H9 (cell line): ENCODE data around the gene TBC1D4. TPM values are rescaled to one million over a fixed set of nuclear protein-coding genes. Genes with fewer than 3 reads are reported as not detected.

ENCODE experiments used
- DNase-seq: peaks from one replicate; pipeline ENCODE4 v3.0.0-alpha.2; 2017
- H2AFZ ChIP-seq: one replicate; pipeline ENCODE4 v1.6.1; 2013; ENCODE audit warnings: mild to moderate bottlenecking, low read length, control low read depth, moderate library complexity
- H2AK5ac ChIP-seq: 2 replicates; pipeline ENCODE4 v1.6.1; 2013; ENCODE audit warnings: low read length, control low read depth, mixed read lengths; ENCODE audit not compliant: insufficient read length
- H2BK120ac ChIP-seq: one replicate; pipeline ENCODE4 v1.6.1; 2013; ENCODE audit warnings: low read depth, mild to moderate bottlenecking, low read length, control low read depth, inconsistent platforms; ENCODE audit not compliant: poor library complexity, severe bottlenecking
- H2BK12ac ChIP-seq: 2 replicates; pipeline ENCODE4 v1.6.1; 2013; ENCODE audit warnings: low read length, control low read depth, mixed read lengths, low read depth; ENCODE audit not compliant: insufficient read length
- H2BK15ac ChIP-seq: 2 replicates; pipeline ENCODE4 v1.6.1; 2013; ENCODE audit warnings: low read depth, low read length, control low read depth
- H2BK20ac ChIP-seq: one replicate; pipeline ENCODE4 v1.6.1; 2013; ENCODE audit warnings: low read depth, mild to moderate bottlenecking, low read length, control low read depth, inconsistent platforms; ENCODE audit not compliant: poor library complexity, severe bottlenecking
- H2BK5ac ChIP-seq: 2 replicates; pipeline ENCODE4 v1.6.1; 2013; ENCODE audit warnings: low read length, control low read depth, mixed read lengths; ENCODE audit not compliant: insufficient read length
- H3K14ac ChIP-seq: 2 replicates; pipeline ENCODE4 v1.6.1; 2013; ENCODE audit warnings: low read length, control low read depth; ENCODE audit not compliant: insufficient read depth
- H3K18ac ChIP-seq: 2 replicates; pipeline ENCODE4 v1.6.1; 2013; ENCODE audit warnings: low read depth, mild to moderate bottlenecking, mixed read lengths, low read length, control low read depth; ENCODE audit not compliant: insufficient read length
- H3K23ac ChIP-seq: 2 replicates; pipeline ENCODE4 v1.6.1; 2013; ENCODE audit warnings: low read length, control low read depth, mixed read lengths, low read depth; ENCODE audit not compliant: insufficient read length
- H3K23me2 ChIP-seq: 2 replicates; pipeline ENCODE4 v1.6.1; 2013; ENCODE audit warnings: low read depth, mild to moderate bottlenecking, mixed read lengths, low read length, control low read depth; ENCODE audit not compliant: insufficient read length, poor library complexity, severe bottlenecking
- H3K27ac ChIP-seq: 2 replicates; pipeline ENCODE4 v1.5.1; 2013; ENCODE audit warnings: low read length, control low read depth, mixed read lengths, low read depth; ENCODE audit not compliant: insufficient read length
- H3K27me3 ChIP-seq: 2 replicates; pipeline ENCODE4 v1.6.1; 2013; ENCODE audit warnings: low read length, control low read depth, inconsistent platforms; ENCODE audit not compliant: insufficient read depth
- H3K4ac ChIP-seq: 2 replicates; pipeline ENCODE4 v1.6.1; 2013; ENCODE audit warnings: low read depth, mild to moderate bottlenecking, control low read depth, inconsistent platforms, low read length, moderate library complexity
- H3K4me1 ChIP-seq: 2 replicates; pipeline ENCODE4 v1.6.1; 2013; ENCODE audit warnings: low read length, control low read depth, inconsistent platforms; ENCODE audit not compliant: insufficient read depth
- H3K4me2 ChIP-seq: 2 replicates; pipeline ENCODE4 v1.6.1; 2013; ENCODE audit warnings: low read length, control low read depth, mixed read lengths; ENCODE audit not compliant: insufficient read length, insufficient read depth
- H3K56ac ChIP-seq: 2 replicates; pipeline ENCODE4 v1.6.1; 2013; ENCODE audit warnings: low read depth, mild to moderate bottlenecking, mixed read lengths, low read length, control low read depth; ENCODE audit not compliant: insufficient read length
- H3K79me1 ChIP-seq: 2 replicates; pipeline ENCODE4 v1.6.1; 2013; ENCODE audit warnings: low read depth, mild to moderate bottlenecking, moderate library complexity, low read length, control low read depth, inconsistent platforms; ENCODE audit not compliant: insufficient read depth, poor library complexity, severe bottlenecking
- H3K79me2 ChIP-seq: 2 replicates; pipeline ENCODE4 v1.6.1; 2013; ENCODE audit warnings: low read length, control low read depth, inconsistent platforms; ENCODE audit not compliant: insufficient read depth
- H3K9ac ChIP-seq: 2 replicates; pipeline ENCODE4 v1.6.1; 2013; ENCODE audit warnings: low read length, control low read depth, mixed read lengths; ENCODE audit not compliant: insufficient read length; ENCODE audit errors: extremely low read depth
- H3K9me3 ChIP-seq: one replicate; pipeline ENCODE4 v1.6.1; 2013; ENCODE audit warnings: low read depth, low read length, inconsistent platforms; ENCODE audit not compliant: control insufficient read depth
- H3T11ph ChIP-seq: one replicate; pipeline ENCODE4 v1.6.1; 2013; ENCODE audit warnings: mild to moderate bottlenecking, low read length, control low read depth, inconsistent platforms
- H4K20me1 ChIP-seq: one replicate; pipeline ENCODE4 v1.6.1; 2013; ENCODE audit not compliant: control insufficient read depth, insufficient read length, insufficient read depth
- H4K5ac ChIP-seq: 2 replicates; pipeline ENCODE4 v1.6.1; 2013; ENCODE audit warnings: low read depth, mild to moderate bottlenecking, mixed read lengths, low read length, control low read depth; ENCODE audit not compliant: insufficient read length
- H4K8ac ChIP-seq: replicated peaks from 2 replicates; pipeline ENCODE4 v1.6.1; 2013; ENCODE audit warnings: low read length, control low read depth, mixed read lengths, low read depth; ENCODE audit not compliant: insufficient read length
- H4K91ac ChIP-seq: 2 replicates; pipeline ENCODE4 v1.6.1; 2013; ENCODE audit warnings: low read depth, mild to moderate bottlenecking, moderate library complexity, mixed read lengths, low read length, control low read depth; ENCODE audit not compliant: insufficient read length
- H3K27ac Mint-ChIP-seq, 3 experiments: 2 replicates in 2 of 3; 3 replicates in 1 of 3; pipeline ENCODE4 v1.8.0; 2020 to 2021; ENCODE audit warnings: mixed read lengths in 3 of 3, mild to moderate bottlenecking in 1 of 3, moderate library complexity in 1 of 3
- H3K27me3 Mint-ChIP-seq: 2 replicates; pipeline ENCODE4 v1.8.0; 2021; ENCODE audit warnings: low read depth, mild to moderate bottlenecking, moderate library complexity, mixed read lengths
- H3K36me3 Mint-ChIP-seq, 3 experiments: 2 replicates in 2 of 3; 3 replicates in 1 of 3; pipeline ENCODE4 v1.8.0; 2020 to 2021; ENCODE audit warnings: low read depth in 3 of 3, mixed read lengths in 3 of 3; ENCODE audit not compliant: insufficient read depth in 1 of 3
- H3K4me1 Mint-ChIP-seq, 2 experiments: 2 replicates each; pipeline ENCODE4 v1.8.0; 2020; ENCODE audit warnings: mixed read lengths in 2 of 2
- H3K4me3 Mint-ChIP-seq, 2 experiments: 2 replicates in 1 of 2; 3 replicates in 1 of 2; pipeline ENCODE4 v1.8.0; 2020 to 2021; ENCODE audit warnings: mild to moderate bottlenecking in 2 of 2, mixed read lengths in 2 of 2, moderate library complexity in 1 of 2
- H3K9me3 Mint-ChIP-seq, 2 experiments: 2 replicates in 1 of 2; 3 replicates in 1 of 2; pipeline ENCODE4 v1.8.0; 2020; ENCODE audit warnings: mild to moderate bottlenecking in 2 of 2, mixed read lengths in 2 of 2, moderate library complexity in 1 of 2
- WGBS: extraction: QIAGEN DNeasy Blood & Tissue Kit; methylation state at CpG from one replicate; pipeline ENCODE4 v1.1.7; 2013; ENCODE audit warnings: missing lambda C conversion rate, low lambda C conversion rate, mixed read lengths; ENCODE audit not compliant: insufficient read length; ENCODE audit errors: extremely low coverage; 5-methylcytosine and 5-hydroxymethylcytosine counted together
- total RNA-seq: library from RNA; stranded (reverse); gene quantifications from 2 replicates; pipeline ENCODE4 v1.2.1, GENCODE V29; 2021
- TF ChIP-seq, protein P1 (sequence below): fragments of 200-600 bp; sonication (generic); conservative IDR thresholded peaks from 3 replicates; pipeline ENCODE4 v1.8.0; 2021; ENCODE audit warnings: antibody characterized with exemption, mild to moderate bottlenecking

The TBC1D4 gene
- total RNA-seq, 1 experiment from 2014 or later, result 10.5 TPM

DNA sequence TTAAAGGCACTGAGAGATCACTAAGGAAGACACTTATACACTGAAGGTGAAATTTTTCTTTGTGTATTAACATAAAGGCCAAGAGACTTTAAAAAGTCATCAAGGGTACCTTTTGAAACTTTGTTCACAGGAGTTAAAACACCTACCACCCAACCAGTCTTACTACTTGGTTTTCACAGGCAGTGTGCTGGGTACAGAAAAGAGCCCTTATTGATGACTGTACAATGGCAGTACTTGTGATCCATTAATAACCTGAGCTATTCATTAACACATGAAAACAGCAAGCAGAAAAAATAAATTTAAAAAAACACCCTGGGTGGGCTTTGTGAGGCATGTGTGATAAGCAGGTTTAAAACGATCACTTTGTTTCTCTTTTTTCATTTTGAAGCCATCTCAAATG lies 148.9 kb downstream of the TBC1D4 start:
- no peak overlapping the region for H3K4me2 ChIP-seq
- H3K23me2 ChIP-seq, result no peaks in the 10 kb centered on the region
- no peak overlapping the region for H4K91ac ChIP-seq
- no peak overlapping the region for H3K9ac ChIP-seq
- no peak overlapping the region for H2BK5ac ChIP-seq
- H4K5ac ChIP-seq, result no peak overlapping the region
- no peaks in the 10 kb centered on the region for H4K20me1 ChIP-seq
- H3K18ac ChIP-seq, result no peak overlapping the region
- H3K27me3 ChIP-seq, result no peaks in the 10 kb centered on the region
- Mint-ChIP-seq H3K4me3 (no peak overlapping the region), H3K36me3 (peaks cover 6 to 18% (median 11%) of the 10 kb centered on the region in 3 experiments; a peak in 6 of 7 replicates), H3K27me3 (no peaks in the 10 kb centered on the region), H3K4me1 (peaks cover 19 to 26% of the 10 kb centered on the region in 2 experiments), H3K9me3 (no peaks in the 10 kb centered on the region), H3K27ac (no peak overlapping the region)
- H2BK120ac ChIP-seq, result no peak overlapping the region
- no peak for DNase-seq
- H3K4me1 ChIP-seq, result peaks cover 2% of the 10 kb centered on the region; the same call in 1 of the 2 replicates
- H3K9me3 ChIP-seq, result no peaks in the 10 kb centered on the region
- TF ChIP-seq, protein P1, sequence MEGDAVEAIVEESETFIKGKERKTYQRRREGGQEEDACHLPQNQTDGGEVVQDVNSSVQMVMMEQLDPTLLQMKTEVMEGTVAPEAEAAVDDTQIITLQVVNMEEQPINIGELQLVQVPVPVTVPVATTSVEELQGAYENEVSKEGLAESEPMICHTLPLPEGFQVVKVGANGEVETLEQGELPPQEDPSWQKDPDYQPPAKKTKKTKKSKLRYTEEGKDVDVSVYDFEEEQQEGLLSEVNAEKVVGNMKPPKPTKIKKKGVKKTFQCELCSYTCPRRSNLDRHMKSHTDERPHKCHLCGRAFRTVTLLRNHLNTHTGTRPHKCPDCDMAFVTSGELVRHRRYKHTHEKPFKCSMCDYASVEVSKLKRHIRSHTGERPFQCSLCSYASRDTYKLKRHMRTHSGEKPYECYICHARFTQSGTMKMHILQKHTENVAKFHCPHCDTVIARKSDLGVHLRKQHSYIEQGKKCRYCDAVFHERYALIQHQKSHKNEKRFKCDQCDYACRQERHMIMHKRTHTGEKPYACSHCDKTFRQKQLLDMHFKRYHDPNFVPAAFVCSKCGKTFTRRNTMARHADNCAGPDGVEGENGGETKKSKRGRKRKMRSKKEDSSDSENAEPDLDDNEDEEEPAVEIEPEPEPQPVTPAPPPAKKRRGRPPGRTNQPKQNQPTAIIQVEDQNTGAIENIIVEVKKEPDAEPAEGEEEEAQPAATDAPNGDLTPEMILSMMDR, result no peak
- no peak overlapping the region for H3K56ac ChIP-seq
- no peak overlapping the region for H2AFZ ChIP-seq
- H3T11ph ChIP-seq, result no peak overlapping the region
- H2BK15ac ChIP-seq, result no peak overlapping the region
- H2BK12ac ChIP-seq, result no peak overlapping the region
- H2BK20ac ChIP-seq, result no peak overlapping the region
- no CpG with 5 or more reads among the region's 1 CpG for WGBS
- H3K4ac ChIP-seq, result no peak overlapping the region
- no peak overlapping the region for H4K8ac ChIP-seq
- no peak overlapping the region for H3K27ac ChIP-seq
- no peak overlapping the region for H3K23ac ChIP-seq
- H3K79me1 ChIP-seq, result no peaks in the 10 kb centered on the region
- no peaks in the 10 kb centered on the region for H3K79me2 ChIP-seq
- no peak overlapping the region for H3K14ac ChIP-seq
- no peak overlapping the region for H2AK5ac ChIP-seq
